IPS-NIHi11 (cell line): ENCODE results near the gene MGLL.
"Not testable (repeated sequence)": the region's sequence is repeated elsewhere in the genome, so short reads cannot be mapped to it uniquely, and the experiment has no call there.

Experiments used
- DNase-seq: peaks from one replicate; pipeline ENCODE4 v3.0.0; 2012; ENCODE audit warnings: mixed read lengths, low spot score

MGLL gene

DNA sequence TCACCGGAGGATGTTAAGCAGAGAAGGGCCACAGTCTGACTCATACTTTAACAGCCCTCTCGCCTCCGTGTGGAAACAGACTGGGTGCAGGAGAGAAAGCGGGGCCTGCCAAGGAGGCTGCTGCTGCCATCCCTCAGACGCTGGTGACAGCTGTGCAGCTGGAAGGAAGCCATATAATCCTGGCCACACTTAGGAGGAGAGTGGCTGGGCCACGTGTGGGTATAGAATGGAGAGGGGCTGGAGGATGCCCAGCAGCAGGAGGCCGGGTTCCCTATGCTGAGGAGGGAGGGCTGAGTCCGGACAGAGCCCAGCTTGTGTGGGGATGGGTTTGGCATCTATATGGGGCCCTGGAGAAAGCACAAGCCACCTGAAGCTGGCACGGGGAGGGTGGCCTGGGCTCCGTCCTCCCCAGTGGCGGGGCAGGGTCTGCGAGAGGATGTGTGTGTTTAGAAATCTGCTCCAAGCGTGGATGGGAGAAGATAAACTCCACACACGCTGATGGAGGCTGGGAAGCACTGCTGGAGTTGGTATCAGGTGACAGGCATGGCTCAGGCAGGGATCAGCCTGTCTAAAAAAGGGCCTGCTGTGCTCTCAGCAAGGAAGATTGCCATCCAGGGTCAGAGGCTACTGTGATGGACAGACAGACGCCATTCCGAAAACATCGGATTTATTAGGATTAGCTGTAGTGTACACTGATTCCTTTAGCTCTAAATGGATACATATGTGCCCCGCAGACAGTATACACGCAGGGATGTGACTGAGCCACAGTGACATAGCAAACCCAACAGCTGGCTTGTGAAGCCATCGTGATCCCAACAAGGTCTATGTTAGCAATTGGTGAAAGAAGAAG is 133.7 kb downstream of the MGLL start:
- DNase-seq, result no peak

DNA sequence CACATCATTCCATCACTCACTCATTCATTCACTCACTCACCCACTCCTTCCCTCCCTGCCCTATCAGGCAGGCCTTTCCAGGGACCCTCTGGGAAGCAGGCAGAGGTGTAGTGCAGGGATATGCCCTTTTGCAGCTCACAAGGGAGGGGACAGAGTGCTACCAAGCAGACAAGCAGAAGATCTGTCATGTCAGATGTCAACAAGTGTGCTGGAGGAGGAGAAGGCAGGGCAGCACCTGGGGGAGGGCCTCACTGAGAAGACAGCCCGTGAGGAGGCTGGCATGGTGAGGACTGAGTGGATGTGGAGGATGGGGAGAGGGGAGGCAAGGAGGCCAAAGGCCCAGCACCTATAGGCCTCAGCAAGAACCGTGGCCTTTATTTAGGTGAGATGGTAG is 134.3 kb downstream of the MGLL start:
- DNase-seq, result no peak

DNA sequence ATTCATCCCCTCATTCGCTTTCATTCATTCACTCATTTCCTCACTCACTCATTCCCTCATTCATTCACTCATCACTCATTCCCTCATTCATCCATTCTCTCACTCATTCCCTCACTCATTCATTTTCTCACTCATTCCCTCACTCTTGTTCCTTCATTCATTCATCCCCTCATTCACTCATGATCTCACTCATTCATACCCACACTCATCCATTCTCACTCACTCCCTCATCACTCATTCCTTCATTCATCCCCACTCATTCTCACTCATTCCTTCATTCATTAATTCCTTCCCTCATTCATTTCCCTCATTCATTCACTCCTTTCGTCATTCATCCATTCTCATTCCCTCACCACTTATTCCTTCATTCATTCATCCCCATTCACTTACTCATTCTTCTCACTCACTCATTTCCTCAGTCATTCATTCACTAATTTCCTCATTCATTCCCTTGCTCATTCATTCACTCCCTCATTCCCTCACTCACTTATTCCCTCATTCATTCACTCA is 135.0 kb downstream of the MGLL start:
- no peak for DNase-seq

DNA sequence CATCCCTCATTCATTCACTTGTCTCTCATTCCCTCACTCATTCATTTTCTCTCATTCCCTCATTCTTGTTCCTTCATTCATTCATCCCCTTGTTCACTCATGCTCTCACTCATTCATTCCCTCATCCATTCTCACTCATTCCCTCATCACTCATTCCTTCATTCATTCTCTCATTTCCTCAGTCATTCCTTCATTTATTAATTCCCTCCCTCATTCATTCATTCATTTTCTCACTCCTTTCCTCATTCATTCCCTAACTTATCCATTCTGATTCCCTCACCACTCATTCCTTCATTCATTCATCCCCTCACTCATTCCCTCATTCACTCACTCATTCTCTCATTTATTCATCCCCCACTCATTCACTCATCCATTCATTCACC is 135.8 kb downstream of the MGLL start:
- no peak for DNase-seq

DNA sequence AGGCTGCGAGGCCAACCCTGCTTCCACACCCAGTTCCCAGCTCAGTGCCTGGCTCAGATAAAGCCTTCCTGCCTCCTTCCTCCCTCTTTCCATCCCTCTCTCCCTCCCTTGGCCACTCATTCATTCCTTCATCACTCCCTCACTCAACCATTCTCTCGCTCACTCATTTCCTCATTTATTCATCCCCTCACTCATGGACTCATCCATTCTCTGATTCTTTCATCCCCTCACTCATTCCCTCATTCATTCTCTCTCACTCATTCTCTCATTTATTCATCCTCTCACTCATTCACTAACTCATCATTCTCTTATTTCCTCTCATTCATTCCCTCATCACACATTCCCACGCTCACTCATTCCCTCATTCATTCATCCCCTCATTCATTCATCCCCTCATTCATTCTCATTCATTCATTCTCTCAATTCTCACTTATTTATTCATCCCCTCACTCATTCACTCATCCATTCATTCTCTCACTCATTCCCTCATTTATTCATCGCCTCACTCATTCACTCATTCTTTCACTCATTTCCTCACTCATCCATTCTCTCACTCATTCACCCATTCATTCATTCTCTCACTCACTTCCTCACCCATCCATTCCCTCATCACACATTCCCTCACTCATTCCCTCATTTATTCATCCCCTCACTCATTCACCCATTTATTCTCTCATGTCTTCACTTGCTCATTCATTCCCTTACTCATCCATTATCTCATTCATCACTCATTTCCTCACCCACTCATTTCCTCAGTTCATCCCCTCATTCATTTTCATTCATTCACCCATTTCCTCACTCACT is 136.4 kb downstream of the MGLL start:
- no peak for DNase-seq

DNA sequence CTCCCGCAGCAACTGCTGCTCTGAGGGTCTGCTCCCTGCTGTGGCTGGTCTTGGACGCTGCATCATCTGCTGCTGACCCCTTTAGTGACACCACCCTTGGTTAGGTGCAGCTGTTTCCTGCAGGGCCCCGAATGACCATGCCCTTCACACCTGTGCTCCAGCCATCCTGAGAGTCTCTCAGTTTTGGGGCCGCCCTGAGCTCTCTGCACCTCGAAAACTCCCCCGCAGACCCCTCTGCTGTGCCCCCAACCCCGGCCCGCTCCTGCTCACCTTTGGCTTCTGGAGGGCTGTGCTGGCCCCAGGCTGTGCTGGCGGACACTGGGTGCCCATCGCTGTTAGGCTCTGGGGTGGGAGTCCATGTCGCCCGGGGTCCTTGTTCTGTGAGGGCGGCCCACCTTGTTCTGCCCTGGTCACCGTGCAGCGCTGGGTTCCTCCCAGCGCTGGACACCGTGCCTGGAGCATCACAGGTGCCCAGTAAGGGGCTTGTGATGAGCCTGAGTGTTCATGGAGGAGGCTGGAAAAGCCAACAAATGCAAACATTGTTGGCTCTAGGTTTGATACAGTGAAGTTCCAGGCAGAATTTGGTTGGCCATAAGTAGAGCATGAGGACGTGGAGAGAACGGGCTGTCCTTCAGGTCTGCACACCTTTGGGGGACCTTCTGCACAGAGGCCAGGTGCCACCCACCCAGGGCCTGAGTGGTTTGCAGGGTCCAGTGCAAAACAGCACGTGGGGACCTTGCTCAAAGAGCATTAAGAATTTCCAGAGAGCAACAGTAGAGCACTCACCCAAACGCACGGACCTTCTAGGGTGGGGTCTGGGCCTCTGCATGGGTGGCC is 137.2 kb downstream of the MGLL start:
- DNase-seq, result no peak

DNA sequence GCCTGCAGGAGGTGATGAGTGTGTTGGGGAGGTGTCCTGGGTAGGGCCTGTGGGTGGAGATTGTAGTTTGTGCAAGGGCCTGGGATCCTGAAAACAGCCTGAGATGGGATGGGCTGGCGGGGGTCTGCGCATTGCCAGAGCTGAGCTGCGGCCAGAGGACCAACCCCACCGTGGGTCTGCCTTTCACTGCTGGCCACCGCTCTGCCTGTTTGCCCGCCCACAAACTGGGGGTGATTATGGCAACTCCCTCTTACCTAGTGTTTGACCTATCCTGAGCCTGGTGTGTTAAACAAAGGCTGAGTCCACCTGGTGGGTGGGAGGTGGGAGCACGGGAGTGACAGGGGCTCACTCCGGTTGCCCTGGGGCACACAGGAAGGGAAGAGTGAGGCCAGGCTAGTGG is 139.8 kb downstream of the MGLL start:
- DNase-seq, result no peak

DNA sequence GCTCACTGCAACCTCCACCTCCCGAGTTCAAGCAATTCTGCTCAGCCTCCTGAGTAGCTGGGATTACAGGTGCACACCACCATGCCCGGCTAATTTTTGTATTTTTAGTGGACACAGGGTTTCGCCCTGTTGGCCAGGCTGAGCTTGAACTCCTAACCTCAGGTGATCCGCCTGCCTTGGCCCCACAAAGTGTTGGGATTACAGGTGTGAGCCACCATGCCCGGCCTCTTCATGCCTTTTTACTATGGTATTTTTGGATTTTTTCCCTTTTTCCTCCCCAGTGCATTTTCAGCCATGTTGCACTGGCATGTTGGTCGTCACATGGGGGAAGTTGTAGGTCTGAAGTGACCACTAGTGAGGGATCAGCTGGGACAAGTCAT is 140.2 kb downstream of the MGLL start:
- not testable (repeated sequence) for DNase-seq

DNA sequence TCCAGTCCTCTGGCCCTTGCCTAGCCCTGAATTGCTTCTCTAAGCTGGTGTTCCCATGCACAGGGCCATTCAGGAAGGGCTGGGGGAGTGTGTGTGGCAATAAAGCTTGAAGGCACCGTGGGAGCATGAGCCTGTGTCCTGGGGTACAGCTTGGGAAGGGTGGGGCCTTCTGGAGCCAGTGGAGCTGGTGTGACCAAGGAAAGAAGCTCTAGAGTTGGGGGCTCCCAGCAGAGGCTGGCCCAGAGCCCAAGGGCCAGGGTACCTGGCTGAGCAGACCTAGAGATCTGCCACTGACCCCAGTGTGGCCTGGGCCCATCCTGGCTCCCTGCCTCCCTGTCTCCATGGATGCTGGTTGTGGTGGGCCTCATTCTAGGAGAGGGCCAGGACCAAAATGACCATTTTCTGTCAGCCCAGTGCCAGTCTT is 141.5 kb downstream of the MGLL start:
- DNase-seq, result no peak

DNA sequence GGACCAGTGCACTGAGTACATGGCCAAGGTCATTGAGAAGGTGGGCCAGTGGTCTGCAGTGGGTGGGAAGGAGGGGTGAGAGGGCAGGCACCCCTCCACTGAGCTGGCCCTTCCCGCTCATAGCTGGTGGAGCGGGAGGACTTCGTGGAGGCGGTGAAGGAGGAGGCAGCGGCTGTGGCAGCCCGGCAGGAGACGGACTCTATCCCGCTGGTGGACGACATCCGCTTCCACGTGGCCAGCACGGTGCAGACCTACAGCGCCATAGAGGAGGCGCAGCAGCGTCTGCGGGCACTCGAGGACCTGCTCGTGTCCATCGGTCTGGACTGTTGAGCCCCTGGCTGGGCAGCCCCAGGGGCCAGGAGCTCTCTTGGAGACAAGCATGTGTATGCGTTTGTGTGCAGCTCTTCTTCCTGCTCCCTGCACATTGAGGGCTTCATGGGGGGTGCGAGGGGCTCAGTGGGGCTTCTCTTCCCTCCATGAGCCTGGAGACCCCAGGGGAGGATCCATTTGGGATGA is 142.1 kb downstream of the MGLL start:
- DNase-seq, result no peak

DNA sequence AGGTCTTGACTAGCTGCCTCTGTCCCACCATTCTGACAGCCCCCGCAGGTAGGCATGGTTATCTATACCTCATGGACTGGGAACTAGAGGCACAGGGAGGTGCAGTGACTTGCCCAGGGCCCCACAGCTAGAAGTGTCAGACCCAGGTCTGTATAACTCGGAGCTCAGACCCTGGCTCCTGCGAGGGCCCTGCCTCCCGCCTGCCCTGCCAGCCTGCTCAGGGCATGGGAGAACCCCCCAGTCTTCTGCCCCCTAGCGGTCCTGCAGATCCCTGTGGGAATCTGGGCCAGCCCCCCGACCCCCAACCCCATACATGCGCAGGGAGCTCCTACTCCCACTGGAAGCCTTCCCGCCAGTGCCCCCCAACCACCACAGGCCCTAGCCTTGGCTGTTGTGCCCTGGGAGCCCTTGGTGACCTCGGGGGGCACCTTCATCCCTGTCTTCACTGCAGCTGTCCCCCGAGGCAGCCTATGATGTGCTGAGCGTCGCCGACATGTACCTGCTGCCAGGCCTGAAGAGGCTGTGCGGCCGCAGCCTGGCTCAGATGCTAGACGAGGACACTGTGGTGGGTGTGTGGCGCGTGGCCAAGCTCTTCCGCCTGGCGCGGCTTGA is 142.7 kb downstream of the MGLL start:
- peak; percentile 49 for DNase-seq

DNA sequence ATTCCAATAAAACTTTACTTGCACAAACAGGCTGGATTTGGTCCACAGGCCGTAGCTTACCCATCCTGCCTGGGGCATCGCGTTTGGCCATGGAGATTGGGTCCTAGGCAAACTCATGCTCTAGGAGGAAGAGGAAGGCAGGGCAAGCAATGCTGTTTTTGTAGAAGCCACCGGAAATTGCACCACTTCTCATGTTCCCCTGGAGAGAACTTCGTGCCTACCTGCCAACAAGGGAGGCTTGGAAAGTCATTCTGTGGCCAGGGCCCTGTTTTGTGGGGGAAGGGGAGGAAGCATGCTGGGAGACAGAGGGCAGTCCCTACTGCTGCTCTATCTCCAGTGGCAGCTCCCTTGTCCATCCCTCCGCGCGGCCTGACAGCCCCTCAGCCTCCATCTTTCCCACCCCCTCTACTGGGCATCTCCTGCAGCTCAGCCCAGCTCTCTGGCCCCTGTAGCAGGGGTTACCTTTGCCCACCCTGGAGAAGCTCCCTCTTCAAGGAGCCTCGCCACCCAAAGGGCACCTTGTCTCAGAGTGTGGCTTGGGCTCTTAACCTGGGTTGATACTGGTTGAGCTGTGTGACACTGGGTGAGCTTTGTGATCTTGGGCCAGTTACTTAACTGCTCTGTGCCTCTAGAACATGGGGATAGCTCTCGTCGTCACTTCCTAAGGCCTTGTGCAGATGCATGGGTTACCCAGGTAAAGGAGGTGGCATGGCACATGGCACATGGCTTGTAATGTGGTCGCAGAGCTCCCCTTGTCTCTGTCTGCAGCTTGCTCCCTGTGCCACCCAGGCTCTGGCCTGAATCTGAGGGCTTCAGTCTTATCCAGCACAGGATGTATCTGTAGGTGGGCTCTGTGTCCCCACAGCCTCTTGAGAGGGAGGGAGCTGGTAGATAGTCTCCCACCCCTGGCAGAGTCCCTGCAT is 143.4 kb downstream of the MGLL start:
- DNase-seq, result no peak

DNA sequence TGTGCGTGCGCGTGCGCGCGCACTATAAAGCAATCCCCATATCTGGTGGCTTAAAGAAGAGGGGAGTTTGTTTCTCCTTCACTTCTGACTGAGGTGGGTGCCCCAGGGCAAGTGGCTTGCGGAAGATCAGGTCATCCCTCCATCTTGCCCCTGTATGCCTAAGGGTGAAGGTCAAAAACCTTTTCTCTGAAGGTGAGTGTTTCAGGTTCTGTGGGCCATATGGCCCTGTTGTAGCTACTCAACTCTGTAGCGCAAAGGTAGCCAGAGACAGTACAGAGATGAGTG is 144.1 kb downstream of the MGLL start:
- no peak for DNase-seq

DNA sequence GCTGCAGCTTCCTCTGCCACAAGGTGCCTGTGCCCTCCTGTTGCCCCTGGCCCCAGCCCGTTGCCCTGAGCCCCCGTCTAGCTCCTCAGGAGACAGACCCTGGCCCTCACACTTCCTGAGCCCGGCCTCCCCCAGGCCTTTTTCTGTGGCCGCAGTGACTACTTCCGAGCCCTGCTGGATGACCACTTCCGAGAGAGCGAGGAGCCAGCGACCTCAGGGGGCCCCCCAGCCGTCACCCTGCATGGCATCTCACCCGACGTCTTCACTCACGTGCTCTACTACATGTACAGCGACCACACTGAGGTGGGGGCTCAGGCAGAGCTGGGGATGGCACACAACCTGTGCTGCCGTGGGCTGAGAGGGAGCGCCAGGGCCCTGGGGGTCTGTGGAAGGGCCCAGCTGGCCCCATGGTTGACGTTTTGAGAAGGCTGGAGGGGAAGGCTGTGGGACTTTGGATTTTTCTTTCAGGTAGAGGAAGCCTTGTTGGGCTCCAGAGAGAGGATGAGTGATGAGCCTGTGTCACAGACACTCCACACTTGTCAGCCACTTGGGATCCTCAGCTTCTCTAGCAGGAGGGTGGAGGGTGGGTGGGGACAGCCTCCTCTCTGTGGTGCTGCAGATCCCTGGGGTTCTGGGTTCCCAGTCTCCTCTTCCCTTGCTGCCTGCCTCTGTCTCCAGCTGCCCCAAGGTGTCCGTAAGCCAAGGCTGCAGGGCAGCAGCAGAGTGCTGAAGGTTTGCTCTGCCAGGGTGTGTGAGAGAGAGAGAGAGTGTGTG is 144.6 kb downstream of the MGLL start:
- DNase-seq, result no peak

DNA sequence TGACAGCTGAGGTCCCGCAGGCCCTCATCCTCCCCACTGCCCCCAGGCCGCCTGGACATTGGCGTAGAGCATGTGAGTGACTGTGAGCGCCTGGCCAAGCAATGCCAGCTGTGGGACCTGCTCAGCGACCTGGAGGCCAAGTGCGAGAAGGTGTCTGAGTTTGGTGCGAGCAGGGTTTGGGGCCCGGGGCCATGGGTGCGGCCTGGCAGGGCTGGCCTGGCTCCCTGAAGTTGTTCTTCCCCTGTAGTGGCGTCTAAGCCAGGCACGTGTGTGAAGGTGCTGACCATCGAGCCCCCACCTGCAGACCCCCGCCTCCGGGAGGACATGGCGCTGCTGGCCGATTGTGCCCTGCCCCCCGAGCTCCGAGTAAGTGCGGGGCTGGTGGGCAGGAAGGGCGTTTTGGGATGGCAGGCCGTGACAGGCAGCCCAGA is 145.4 kb downstream of the MGLL start:
- no peak for DNase-seq

DNA sequence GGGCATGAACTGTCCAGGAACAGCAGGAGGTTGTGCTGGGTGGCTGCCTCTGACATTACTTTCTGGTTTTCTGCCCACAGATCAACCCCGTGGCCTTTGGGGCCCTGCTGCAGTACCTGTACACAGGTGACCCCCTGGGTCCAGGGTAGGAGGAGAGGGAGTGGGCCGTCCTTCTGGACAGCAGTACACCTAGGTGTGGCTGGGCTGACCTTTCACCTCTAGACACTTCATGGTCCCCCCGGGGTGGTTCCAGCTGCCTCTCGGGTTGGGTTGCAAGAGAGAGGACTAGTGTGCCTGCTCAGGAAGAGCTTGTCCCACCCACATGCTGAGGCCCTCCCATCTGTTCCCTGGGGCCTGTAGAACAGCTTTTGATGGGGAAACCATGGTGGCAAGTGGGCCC is 145.9 kb downstream of the MGLL start:
- DNase-seq, result no peak

DNA sequence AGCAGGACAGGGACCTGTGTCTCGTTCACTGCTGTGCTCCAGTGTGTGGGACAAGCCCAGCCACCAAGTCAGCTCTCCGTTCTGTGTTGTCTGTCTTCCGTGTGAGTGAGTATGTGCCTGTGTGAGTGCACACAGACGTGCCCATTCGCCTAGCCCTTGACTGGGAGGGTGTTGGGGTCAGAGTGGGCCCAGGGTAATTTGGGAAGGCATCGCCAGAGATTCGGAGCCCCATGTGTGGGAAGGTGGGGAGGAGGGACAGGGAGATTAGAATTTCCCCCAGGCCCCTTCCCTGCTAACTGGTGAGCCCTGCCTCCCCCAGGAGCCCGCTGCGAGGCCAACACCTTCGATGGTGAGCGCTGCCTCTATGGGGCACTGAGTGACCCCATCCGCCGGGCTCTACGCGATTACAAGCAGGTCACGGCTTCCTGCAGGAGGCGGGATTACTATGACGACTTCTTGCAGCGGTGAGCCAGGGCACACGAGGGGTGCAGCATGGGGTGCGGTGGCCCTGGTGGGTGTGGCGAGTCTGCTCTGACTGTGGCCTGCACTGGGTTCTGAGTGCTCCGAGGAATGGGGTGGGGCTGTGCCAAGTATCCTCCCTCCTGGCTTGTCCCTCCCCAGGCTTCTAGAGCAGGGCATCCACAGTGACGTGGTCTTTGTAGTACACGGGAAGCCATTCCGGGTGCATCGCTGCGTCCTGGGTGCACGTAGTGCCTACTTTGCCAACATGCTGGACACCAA is 146.5 kb downstream of the MGLL start:
- no peak for DNase-seq

DNA sequence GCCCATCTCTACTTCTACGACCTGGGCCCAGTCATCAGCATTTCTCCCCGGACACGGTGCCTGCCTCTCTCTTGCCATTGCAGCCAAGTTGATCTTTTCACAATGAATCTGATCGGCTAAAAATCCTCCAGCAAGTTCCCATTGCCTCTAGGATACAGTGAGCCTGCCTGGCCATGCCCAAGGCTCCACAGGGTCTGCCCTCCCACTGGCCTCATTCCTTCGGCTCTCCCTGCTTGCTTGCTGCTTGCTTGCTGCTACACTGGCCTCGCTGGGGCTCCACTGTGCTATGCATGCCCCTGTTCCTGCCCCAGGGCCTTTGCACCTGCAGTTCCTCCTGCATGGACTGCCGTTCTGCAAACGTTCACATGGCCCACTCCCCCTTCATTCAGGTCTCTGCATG is 147.5 kb downstream of the MGLL start:
- no peak for DNase-seq

DNA sequence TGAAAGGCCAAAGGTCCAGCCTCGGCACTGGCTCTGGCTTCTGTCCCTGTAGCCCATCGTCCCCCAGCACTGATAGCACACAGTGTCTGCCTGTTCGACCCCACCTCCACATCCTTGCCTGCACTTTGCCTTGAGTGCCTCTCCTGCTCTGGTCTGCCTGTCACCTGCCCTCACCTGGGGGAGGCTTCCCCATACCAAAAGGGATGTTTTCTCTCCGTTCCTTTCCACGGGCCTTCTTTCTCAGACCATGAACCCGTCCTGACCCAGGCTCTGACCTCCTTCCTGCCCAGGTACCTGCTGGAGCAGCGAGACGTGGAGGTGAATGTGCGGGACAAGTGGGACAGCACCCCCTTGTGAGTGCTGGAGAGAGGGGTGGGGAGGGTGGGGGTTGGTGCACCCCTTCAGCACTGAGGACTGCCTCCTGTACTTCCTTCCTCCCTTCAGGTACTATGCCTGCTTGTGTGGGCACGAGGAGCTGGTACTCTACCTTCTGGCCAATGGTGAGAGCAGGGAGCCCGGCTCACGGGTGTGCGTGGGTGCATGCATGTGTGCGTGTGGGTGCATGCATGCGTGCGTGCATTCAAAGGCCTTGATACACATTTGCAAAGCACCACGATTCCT is 148.1 kb downstream of the MGLL start:
- no peak for DNase-seq
